ENCODE measurements around the gene TBC1D22A. TPM values are rescaled to one million over a fixed set of nuclear protein-coding genes. Genes with fewer than 3 reads are reported as not detected.

Gene TBC1D22A
- total and polyA plus RNA-seq, 2 experiments from 2014 or later: 15.3 to 19.8 TPM

GRCh38 chr22:47069270-47069669 lies 306.8 kb downstream of the TBC1D22A start:
- TF ChIP-seq CTCF (IDR thresholded peaks at IDR 0.05; ENCODE audit: poor library complexity) (no peak), EZH2 (IDR thresholded peaks at IDR 0.05; ENCODE audit: borderline replicate concordance) (no peak), EZH2phosphoT487 (IDR thresholded peaks at IDR 0.05; ENCODE audit: low read depth, severe bottlenecking, unreplicated experiment) (no peak)
- Histone ChIP-seq H4K20me1 (ENCODE audit: insufficient read depth, poor library complexity, severe bottlenecking) (no peaks in the 10 kb centered on the region), H3K4me2 (no peak overlapping the region), H3K27ac (no peak overlapping the region), H3K9me3 (ENCODE audit: low read depth) (no peaks in the 10 kb centered on the region), H3K36me3 (replicated peaks; ENCODE audit: insufficient read depth, low read depth) (no peaks in the 10 kb centered on the region), H3K4me1 (ENCODE audit: insufficient read depth) (no peaks in the 10 kb centered on the region), H3K9me2 (replicated peaks; ENCODE audit: insufficient read depth) (no peaks in the 10 kb centered on the region), H2AFZ (no peak overlapping the region), H3K79me2 (no peaks in the 10 kb centered on the region), H3K4me3 (no peak overlapping the region), H3K27me3 (no peaks in the 10 kb centered on the region)
- DNase-seq (ENCODE audit: low spot score): no peak
- WGBS (ENCODE audit: low lambda C conversion rate, missing lambda C conversion rate): 97% methylated on average over 14 of the region's 14 CpGs

- H4K20me1 ChIP-seq (ENCODE audit: insufficient read depth, poor library complexity, severe bottlenecking): no peaks in the 10 kb centered on the region
- TF ChIP-seq EZH2phosphoT487 (IDR thresholded peaks at IDR 0.05; ENCODE audit: low read depth, severe bottlenecking, unreplicated experiment) (no peak), CTCF (IDR thresholded peaks at IDR 0.05; ENCODE audit: poor library complexity) (no peak)
- no peak for DNase-seq (ENCODE audit: low spot score)
- no peaks in the 10 kb centered on the region for H3K9me3 ChIP-seq (ENCODE audit: low read depth)
- no peak overlapping the region for H3K4me3 ChIP-seq
- no peaks in the 10 kb centered on the region for H3K36me3 ChIP-seq (replicated peaks; ENCODE audit: insufficient read depth, low read depth)
- no peaks in the 10 kb centered on the region for H3K9me2 ChIP-seq (replicated peaks; ENCODE audit: insufficient read depth)
- no peaks in the 10 kb centered on the region for H3K4me1 ChIP-seq (ENCODE audit: insufficient read depth)
- H3K4me2 ChIP-seq: no peak overlapping the region
- H3K27me3 ChIP-seq: no peaks in the 10 kb centered on the region
- H3K79me2 ChIP-seq: no peaks in the 10 kb centered on the region
- no peak overlapping the region for H3K27ac ChIP-seq
- WGBS (ENCODE audit: low lambda C conversion rate, missing lambda C conversion rate): 80% methylated on average over 11 of the region's 11 CpGs
- H2AFZ ChIP-seq: no peak overlapping the region
Measured at GRCh38 chr22:47071078-47071806, 308.8 kb downstream of the TBC1D22A start.

GRCh38 chr22:47071807-47072641 lies 309.6 kb downstream of the TBC1D22A start:
- Histone ChIP-seq H3K27me3 (no peaks in the 10 kb centered on the region), H4K20me1 (ENCODE audit: insufficient read depth, poor library complexity, severe bottlenecking) (no peaks in the 10 kb centered on the region), H3K27ac (no peak overlapping the region), H3K4me1 (ENCODE audit: insufficient read depth) (no peaks in the 10 kb centered on the region), H3K4me2 (no peak overlapping the region), H3K36me3 (replicated peaks; ENCODE audit: insufficient read depth, low read depth) (no peaks in the 10 kb centered on the region), H3K79me2 (no peaks in the 10 kb centered on the region), H3K9me2 (replicated peaks; ENCODE audit: insufficient read depth) (no peaks in the 10 kb centered on the region), H3K9me3 (ENCODE audit: low read depth) (no peaks in the 10 kb centered on the region), H2AFZ (no peak overlapping the region), H3K4me3 (no peak overlapping the region)
- TF ChIP-seq EZH2phosphoT487 (IDR thresholded peaks at IDR 0.05; ENCODE audit: low read depth, severe bottlenecking, unreplicated experiment) (no peak), CTCF (IDR thresholded peaks at IDR 0.05; ENCODE audit: poor library complexity) (no peak), EZH2 (IDR thresholded peaks at IDR 0.05; ENCODE audit: borderline replicate concordance) (no peak)
- WGBS (ENCODE audit: low lambda C conversion rate, missing lambda C conversion rate): 88% methylated on average over 13 of the region's 13 CpGs
- DNase-seq (ENCODE audit: low spot score): no peak
